ENCODE measurements around the gene AOC2.
A peak's percentile ranks its signal among the peaks of the same experiment; 100 is the strongest.
"Not testable (repeated sequence)": the region's sequence is repeated elsewhere in the genome, so short reads cannot be mapped to it uniquely, and the experiment has no call there.

The AOC2 gene

DNA sequence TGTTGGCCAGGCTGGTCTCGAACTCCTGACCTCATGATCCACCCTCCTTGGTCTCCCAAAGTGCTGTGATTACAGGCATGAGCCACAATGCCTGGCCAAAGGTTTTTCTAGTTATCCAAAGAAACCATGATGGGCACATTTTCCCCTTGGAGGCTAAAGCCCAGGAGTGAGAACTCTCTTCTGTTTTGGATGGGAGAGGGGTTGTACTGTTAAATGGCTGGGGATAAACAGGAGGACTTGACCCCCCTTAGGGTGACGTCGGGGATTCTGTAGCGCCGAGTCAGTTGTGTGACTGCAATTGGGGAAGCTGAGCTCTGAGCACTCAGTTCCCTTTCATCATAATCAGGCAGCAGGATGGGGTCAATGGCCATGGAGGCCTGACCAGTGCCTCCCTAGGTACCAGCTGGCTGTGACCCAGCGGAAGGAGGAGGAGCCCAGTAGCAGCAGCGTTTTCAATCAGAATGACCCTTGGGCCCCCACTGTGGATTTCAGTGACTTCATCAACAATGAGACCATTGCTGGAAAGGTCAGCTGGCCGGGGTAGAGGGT is 10.7 kb downstream of the AOC2 start:
- DNase-seq (ENCODE audit: low spot score) = no peak

DNA sequence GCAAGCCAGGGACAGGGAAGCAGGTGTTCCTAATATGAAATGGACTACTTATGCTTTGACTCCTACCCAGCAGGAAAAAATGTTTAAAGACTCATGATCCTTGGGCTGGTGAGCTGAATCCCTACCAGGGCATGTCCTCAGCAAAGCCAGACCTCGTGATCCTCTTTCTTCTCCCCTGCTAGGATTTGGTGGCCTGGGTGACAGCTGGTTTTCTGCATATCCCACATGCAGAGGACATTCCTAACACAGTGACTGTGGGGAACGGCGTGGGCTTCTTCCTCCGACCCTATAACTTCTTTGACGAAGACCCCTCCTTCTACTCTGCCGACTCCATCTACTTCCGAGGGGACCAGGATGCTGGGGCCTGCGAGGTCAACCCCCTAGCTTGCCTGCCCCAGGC is 11.7 kb downstream of the AOC2 start:
- not testable (repeated sequence) for DNase-seq (ENCODE audit: low spot score)

DNA sequence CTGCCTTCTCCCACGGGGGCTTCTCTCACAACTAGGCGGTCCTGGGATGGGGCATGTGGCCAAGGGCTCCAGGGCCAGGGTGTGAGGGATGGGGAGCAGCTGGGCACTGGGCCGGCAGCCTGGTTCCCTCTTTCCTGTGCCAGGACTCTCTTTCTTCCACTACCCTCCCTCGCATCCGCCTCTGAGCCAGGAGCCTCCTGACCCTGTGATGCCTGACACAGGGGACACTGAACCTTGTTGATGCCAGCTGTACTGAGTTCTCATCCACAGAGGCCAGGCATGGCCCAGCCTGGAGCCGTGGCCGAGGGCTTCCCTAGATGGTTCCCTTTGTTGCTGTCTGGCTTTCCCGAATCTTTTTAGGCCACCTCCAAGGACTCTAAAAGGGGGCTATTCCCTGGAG is 12.1 kb downstream of the AOC2 start:
- DNase-seq (ENCODE audit: low spot score) = not testable (repeated sequence)

DNA sequence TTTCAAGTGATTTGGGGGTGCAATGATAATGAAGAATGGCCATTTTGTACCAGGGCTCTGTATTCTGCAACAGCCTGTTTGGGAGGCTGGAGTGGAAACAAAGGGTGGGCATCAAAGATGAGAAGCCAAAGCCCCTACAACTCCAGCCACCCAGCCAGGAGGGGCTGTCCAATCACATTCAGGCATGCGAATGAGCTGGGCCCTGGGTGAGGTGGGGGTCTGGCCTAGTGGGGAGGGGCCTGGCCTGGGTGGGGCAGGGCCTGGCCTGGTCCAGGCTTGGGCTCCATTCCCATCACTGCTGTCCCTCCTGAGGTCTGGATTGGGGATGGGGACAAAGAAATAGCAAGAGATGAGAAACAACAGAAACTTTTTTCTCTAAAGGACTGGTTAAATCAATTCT is 13.0 kb downstream of the AOC2 start:
- DNase-seq (ENCODE audit: low spot score) = no peak

DNA sequence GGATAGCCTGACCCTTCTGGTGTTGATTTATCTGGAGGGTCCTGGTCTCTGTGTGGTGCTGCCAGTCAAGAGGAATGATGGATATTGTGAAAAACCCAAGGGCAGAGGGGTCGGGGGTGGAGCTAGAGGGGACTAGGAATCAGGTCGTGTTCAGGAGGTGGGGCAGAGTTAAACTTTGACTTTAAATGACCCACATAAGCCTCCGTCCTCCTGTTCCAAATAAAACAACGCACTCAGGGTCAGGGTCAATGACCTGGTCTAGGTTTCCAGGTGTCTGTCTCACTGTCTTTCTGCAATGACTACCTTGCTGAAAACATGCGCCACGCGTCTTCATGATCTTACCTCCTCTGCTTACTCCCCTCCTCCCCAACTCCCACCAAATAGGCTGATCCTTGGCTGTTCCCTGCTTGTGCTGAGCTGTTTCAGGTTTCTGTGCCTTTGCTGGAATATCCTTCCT is 21.3 kb downstream of the AOC2 start:
- DNase-seq (ENCODE audit: low spot score) = no peak

DNA sequence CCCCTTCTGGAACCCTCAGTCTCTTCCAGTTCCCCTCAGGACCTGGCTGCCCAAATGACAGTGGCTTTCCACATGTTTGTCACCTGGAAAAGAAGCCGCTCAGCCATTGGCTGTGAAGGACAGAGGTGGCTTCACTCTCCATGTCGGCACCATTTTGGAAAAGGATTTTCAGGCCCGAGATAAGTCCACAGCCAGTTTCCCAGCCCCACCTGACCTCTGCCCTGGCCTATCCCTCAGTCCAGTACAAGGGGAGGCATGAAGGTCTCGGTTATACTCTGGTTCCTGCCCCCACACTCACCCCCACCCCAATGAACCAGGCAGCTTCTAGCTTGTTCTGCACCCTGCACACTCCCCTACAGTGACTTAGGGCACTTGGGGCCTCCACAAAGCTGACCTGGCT is 21.8 kb downstream of the AOC2 start:
- no peak for DNase-seq (ENCODE audit: low spot score)

DNA sequence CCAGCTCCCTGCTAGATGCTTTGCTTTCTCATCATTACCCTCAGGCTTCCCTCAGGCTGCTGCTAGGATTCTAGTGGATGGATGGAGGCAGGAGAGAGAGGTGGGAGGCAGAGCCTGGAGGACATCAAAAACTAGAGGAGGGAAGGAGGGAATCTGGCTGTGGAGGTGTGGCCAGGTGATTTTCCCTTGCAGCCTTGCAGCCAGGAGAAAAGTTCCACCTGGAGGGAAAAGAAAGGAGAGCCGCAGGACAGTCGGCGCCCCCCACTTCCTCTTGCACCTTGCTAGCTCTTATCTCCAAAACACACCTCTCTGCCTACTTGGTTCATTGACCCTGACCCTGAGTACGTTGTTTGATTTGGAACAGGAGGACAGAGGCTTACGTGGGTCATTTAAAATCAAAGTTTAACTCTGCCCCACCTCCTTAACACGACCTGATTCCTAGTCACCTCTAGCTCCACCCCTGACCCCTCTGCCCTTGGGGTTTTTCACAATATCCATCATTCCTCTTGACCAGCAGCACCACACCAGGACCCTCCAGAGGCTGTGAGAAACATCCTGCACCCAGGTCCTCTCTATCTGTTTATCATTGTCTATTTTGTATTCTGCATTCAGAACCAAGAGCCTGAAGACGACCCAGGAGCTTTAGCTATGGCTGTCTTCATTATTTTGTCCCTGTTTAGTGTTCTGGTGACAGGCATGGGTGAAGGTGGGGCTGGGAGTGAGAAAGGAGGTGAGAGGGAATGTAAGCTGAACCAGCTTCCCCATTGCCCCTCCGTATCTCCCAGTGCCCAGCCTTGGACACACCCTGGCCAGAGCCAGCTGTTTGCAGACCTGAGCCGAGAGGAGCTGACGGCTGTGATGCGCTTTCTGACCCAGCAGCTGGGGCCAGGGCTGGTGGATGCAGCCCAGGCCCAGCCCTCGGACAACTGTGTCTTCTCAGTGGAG is 22.5 kb downstream of the AOC2 start:
- DNase-seq (ENCODE audit: low spot score) = no peak

DNA sequence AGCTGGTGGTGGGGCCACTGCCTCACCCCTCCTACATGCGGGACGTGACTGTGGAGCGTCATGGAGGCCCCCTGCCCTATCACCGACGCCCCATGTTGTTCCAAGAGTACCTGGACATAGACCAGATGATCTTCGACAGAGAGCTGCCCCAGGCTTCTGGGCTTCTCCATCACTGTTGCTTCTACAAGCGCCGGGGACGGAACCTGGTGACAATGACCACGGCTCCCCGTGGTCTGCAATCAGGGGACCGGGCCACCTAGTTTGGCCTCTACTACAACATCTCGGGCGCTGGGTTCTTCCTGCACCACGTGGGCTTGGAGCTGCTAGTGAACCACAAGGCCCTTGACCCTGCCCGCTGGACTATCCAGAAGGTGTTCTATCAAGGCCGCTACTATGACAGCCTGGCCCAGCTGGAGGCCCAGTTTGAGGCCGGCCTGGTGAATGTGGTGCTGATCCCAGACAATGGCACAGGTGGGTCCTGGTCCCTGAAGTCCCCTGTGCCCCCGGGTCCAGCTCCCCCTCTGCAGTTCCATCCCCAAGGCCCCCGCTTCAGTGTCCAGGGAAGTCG is 23.4 kb downstream of the AOC2 start:
- not testable (repeated sequence) for DNase-seq (ENCODE audit: low spot score)

DNA sequence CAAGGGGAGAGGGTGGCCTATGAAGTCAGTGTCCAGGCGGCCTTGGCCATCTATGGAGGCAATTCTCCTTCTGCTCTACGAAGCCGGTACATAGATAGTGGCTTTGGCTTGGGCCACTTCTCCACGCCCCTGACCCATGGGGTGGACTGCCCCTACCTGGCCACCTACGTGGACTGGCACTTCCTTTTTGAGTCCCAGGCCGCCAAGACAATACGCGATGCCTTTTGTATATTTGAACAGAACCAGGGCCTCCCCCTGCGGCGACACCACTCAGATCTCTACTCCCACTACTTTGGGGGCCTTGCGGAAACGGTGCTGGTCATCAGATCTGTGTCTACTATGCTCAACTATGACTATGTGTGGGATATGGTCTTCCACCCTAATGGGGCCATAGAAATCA is 24.0 kb downstream of the AOC2 start:
- DNase-seq (ENCODE audit: low spot score) = no peak

DNA sequence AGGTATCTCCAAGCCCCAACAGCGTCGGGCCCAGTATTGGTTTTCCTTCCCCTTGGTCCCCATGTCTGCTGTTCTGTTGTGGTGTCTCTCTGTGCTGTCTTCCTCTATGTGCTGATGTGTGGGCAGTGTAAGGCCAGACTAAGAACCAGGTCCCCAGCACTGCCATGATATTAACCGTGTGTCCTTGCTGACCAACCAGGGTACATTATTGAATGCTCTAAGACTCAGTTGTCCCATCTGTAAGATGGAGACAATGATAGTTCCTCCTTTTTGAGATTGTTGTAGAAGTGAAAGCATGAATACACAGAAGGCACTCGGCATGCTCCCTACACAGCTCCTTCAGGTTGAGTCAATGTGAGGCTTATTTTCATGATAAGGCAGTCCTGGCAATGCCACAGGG is 27.3 kb downstream of the AOC2 start:
- DNase-seq (ENCODE audit: low spot score) = no peak

DNA sequence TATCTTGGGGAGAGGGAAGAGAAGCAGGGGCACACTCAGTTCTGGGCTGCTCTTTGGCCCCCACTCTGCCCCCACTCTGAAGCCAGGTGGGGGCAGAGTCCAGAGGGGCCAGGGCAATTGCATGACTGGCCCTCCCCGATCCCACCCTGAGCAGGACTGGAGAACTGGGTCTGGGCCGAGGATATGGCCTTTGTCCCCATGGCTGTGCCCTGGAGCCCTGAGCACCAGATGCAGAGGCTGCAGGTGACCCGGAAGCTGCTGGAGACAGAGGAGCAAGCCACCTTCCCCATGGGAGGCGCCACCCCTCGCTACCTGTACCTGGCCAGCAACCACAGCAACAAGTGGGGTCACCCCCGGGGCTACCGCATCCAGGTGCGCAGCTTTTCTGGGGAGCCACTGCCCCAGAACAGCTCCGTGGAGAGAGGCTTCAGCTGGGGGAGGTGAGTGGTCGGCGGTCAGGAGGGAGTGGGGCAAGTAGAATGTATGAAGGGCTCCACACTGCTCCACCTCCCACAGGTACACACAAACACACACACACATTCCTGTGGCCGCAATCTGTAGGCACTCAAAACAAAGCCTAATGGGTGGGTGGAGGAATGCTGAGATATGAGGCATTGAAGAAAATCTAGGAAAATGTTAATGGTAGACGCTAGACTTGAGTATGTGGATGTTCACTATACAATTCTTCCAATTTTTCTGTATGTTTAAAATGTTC is 28.0 kb downstream of the AOC2 start:
- no peak for DNase-seq (ENCODE audit: low spot score)

DNA sequence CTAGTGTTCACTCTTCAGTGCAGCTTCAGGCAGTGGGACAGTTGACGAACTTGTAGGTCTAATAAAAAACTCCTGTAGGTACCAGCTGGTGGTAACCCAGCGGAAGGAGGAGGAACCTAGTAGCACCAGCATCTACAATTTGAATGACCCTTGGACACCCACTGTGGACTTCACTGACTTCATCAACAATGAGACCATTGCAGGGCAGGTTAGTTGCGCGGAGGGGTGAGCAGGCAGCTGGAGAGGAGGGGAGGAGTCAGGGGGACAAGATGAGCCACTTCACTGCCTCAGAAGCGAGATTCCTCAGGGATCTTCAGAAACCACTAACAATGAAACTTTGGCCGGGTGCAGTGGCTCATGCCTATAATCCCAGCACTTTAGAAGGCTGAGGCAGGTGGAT is 28.9 kb downstream of the AOC2 start:
- DNase-seq (ENCODE audit: low spot score) = peak; percentile 21

DNA sequence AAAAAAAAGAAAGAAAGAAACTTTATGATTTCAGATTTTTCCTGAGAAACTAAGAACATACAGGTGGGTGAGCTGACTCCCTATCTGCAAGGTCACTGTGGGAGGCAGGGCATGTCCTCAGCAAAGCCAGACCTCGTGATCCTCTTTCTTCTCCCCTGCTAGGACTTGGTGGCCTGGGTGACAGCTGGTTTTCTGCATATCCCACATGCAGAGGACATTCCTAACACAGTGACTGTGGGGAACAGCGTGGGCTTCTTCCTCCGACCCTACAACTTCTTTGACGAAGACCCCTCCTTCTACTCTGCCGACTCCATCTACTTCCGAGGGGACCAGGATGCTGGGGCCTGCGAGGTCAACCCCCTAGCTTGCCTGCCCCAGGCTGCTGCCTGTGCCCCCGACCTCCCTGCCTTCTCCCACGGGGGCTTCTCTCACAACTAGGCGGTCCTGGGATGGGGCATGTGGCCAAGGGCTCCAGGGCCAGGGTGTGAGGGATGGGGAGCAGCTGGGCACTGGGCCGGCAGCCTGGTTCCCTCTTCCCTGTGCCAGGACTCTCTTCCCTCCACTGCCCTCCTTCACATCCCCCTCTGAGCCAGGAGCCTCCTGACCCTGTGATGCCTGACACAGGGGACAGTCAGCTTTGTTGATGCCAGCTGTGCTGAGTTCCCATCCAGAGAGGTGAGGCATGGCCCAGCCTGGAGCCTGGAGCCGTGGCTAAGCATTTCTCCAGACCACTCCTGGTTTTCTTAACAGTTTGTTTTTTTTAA is 29.7 kb downstream of the AOC2 start:
- not testable (repeated sequence) for DNase-seq (ENCODE audit: low spot score)

DNA sequence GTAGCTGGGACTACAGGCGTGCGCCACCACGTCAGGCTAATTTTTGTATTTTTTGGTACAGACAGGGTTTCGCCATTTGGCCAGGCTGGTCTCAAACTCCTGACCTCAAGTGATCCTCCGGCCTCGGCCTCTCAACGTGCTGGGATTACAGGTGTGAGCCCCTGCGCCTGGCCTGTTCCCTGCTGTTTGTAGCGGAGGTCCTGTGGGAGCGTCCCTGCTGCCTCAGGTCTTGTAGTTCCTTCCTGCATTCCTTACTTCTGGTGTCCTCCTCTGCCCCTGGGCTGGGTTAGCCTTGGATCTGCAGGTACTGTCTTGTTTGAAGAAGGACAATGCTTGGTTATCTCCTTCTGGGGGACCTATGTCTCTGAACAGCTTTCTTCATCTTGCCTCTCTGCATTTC is 32.7 kb downstream of the AOC2 start:
- DNase-seq (ENCODE audit: low spot score) = no peak

DNA sequence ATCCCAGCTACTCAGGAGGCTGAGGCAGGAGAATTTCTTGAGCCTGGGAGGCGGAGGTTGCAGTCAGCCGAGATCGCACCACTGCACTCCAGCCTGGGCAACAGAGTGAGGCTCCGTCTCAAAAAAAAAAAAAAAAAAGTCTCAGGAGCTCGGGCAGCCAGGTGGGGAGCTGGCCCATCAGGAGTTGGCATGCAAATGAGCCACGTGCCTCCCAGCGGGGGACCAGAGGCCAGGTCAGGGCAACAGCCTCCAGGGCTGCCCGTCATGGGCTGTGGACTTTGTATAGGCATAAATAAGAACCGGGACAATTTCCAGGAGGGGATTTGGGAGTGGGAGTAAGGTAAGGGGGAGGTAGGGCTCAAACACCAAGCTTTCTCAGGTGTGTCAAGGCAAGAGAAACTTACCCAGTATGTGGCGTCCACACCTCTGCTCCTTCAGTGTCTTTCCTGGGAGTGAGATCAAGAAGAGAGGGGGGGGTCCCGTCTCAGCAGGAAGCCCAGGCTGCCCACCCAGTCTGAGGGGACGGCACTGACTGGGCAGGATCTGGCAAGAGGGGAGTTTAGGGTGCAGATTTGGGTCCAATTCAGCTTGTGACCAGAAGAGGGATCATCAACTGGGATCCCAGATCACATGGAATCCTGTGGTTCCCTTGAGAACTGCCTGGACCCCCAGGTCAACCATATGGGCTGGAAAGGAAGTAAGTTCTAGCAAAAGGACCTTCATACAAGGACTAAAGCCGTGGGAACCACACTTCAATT is 33.9 kb downstream of the AOC2 start:
- no peak for DNase-seq (ENCODE audit: low spot score)

DNA sequence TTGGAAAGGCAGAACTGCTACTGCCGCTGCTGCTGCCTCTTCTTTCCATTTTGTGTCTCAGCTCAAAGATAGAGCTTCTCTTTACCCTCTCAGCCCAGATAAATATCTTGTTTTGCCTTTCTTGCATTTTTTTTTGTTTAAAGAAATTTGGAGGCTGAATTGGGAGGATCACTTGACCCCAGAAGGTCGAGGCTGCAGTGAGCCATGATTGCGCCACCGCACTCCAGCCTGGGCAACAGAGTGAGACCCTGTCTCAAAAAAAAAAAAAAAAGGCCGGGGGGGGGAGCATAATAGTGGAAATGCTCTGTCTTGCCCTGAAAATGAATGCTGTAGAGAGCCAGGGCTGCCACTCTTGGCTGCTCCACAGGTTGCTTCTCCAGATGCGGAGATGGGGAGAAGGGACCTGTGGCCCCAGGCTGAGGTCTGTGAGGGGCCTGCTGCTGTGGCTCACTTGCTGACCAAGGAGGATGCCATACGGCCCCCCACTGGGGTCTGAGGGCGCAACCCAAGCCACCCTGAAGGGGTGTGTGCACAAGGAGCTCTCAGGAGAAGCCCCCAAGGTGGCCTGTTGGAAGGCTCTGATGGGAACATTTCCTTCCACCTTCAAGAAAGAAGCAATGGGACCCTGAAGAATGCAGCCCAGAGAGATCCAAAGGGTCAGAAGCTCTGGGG is 34.7 kb downstream of the AOC2 start:
- no peak for DNase-seq (ENCODE audit: low spot score)

DNA sequence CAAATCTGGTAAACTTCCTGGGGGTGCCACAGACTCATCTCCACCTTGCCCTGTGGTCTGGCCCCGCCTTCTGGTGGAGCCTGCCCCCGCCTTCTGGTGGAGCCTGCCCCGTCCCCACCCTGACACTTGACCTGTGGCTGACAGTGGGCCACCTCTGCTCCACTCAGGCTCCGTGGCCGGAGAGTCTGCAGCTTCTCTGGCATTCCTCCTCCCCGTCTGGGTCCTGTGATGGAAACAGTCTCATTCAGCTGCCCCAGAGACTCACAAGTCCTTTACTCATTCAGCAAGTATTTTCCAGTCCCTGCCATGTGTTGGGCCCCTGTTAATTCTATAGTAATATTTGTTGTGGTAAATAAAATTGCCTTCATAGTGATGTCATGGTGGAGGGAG is 35.2 kb downstream of the AOC2 start:
- DNase-seq (ENCODE audit: low spot score) = no peak

DNA sequence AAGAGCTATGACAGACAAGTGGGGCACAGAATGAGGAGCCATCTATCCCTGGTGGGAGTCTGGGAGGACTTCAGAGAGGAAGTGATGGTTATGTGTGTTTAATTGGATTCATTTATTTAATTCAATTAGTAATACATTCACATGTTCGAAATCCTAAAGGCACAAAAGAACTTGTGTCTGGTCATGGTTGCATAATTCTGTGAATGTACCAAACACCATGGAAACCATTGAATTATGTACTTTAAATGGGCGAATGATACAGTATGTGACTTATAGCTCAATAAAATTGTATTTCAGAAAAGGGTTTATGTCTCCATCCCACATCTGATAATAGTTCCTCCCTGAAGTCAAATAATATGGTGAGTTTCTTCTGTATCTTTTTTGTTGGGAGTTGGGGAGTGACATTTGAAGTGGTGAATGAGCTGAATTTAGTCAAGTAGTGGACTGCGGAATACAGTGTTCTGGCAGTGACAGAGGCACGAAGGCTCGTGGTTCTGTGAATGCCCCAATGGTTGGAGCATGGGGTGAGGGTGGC is 36.5 kb downstream of the AOC2 start:
- DNase-seq (ENCODE audit: low spot score) = no peak

DNA sequence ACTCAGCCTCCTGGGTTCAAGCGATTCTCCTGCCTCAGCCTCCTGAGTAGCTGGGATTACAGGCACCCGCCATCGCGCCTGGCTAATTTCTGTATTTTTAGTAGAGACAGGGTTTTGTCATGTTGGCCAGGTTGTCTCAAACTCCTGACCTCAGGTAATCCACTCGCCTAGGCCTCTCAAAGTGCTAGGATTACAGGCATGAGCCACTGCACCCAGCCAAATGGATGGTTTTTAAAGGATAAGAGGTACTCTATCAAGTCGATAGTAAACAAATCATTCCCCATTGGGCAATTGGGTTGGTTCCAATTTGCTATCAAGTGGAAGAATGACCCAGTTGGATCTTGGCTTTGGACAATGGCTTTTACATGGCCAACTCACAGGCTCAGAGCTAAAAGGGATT is 37.3 kb downstream of the AOC2 start:
- DNase-seq (ENCODE audit: low spot score) = not testable (repeated sequence)

DNA sequence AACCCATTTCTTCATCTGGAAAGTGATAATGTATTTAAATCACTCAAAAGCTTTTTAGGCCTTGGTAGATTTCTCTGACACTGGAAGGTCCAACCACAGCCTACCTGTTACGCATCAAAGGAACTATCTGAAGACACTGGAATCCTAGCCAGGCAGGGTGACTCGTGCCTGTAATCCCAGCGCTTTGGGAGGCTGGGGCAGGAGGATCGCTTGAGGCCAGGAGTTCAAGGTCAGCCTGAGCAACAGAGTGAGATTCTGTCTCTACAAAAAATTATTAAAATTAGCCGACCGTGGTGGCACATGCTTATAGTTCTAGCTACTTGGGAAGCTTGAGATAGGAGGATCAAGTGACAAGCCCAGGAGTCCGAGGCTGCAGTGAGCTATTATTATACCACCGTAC is 37.8 kb downstream of the AOC2 start:
- DNase-seq (ENCODE audit: low spot score) = no peak

All from NAMALWA (cell line).